GM21423 (cell line): ENCODE data around the gene PADI4.
"Not testable (repeated sequence)": the region's sequence is repeated elsewhere in the genome, so short reads cannot be mapped to it uniquely, and the experiment has no call there.

Experiments
- ATAC-seq: cut with Tn5 transposase; IDR thresholded peaks from one replicate; pipeline ENCODE4 v1.9.1; 2021; ENCODE audit warnings: mild to moderate bottlenecking, moderate library complexity; ENCODE audit not compliant: unreplicated experiment

The PADI4 gene

DNA sequence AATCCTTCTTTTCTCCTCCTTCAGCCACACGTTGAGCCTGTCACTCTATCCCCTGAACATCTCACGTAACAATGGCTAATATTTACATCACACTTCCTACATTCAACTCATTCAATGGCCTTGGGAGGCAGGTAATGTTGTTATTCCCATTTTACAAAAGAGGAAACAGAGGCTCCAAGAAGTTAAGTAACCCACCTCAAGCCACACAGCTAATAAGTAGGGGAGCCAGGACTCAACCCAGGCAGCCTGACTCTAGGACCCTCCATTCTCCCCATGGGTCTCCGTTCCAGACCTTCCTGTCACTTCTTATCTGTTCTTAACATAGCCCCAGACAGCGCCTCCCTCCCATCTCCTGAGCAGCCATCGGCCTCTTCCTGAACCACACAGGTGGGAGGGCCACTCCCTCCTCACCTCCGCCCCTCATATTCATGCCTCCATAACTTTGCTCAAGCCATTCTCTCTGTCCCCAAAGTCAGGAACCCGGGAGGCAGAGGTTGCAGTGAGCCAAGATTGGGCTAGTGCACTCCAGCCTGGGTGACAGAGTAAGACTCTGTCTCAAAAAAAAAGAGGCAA is 2.2 kb downstream of the PADI4 start:
- no peak for ATAC-seq

DNA sequence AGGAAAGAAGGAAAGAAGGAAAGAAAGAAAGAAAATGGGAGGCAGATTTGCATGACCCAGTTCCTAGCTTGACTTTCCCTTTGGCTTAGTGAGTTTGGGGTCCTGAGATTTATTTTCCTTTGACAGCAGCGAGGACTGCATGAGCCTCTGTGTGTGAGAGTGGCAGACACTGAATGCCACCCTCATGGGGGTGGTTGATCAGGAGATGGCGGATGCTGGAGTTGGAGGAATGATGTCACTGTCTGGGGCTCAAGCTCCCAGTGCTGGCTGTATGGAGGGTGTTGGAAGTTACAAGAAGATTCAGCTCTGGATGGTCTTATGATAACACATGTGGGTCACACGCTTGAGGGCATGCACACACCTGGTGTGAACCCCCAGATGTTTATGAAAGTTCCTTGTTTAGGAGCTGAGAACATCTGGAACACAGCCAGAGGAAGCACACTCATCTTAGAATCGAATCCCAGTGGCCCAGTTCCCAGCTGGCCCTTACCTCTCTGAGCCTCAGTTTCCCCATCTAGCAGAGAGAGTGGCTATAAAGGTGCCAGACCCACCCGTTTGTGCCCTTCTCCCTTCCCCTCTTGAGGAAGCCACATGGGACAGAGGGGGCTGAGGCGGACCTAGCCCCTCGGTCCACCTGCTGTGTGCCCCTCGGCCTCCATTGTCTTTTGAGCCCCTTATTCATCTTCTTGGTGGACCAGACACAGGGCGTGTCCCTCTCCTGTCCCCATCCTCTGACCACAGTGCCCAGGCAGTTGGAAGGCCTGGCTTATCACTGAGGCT is 5.7 kb downstream of the PADI4 start:
- no peak for ATAC-seq

DNA sequence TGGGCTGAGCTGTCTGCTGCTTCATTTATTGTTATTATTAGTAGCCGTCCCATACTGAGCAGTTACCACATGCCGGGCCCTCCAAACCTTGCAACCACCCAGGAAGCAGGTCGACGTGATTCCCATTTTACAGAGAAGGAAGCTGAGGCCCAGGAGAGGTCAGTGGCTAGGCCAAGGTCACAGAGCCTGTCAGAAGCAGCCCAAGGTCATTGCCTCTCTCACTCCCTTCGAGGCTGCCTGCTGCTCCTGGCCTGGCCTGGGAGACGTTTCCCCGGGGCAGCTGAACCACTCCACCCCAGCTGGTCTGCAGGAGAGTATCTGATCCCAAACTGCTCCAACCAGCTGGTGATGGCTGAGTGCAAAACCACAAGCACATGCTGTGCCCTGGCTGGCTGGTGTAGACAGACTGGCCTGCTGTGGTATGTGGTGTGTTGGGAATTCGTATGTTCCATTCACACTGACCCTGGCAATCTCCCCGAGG is 6.5 kb downstream of the PADI4 start:
- ATAC-seq = no peak

DNA sequence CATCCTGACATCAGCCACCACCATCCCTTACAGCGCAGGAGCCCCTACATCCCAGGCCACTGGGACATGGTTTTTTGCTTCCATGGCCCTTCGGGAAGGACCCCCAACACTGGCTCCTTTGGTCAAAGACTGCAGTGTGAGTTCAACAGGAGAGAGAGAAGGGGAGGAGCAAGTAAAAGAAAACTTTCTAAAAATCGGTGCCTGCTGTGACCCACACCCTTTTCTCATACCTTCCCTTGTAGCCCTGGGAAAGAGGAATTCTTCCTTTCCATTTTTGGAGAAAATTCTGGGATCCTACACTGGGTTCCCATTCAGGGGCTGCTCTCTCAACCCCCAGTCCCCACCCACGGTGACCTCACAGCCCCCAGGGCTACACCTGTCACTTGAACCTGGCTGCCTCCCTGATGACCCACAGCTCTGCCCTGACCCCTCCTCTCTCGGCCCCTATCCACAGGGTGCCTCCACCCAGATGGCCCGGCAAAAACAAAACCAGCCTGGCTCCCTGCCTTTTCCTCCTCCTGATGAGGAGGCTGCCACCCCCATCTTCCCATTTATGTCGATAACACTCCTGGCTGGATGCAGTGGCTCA is 7.6 kb downstream of the PADI4 start:
- ATAC-seq = no peak

DNA sequence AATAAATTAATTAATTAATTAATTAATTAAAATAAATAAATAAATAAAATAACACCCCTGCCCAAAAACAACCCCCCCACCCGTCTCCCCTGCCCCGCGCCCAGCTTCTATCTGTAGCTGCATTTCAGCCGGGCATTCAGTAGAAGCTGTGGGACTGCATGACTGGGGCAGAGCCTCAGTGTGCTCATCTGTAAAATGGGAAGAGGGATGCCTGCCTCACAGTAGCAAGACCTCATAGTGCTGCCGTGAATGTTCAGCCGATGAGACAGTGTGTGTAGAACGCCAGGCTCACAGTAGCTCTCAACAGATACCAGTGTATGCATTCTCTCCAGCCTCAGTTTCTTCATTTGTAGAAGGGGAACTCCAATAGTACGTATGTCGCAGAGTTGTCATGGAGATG is 8.7 kb downstream of the PADI4 start:
- ATAC-seq = no peak

DNA sequence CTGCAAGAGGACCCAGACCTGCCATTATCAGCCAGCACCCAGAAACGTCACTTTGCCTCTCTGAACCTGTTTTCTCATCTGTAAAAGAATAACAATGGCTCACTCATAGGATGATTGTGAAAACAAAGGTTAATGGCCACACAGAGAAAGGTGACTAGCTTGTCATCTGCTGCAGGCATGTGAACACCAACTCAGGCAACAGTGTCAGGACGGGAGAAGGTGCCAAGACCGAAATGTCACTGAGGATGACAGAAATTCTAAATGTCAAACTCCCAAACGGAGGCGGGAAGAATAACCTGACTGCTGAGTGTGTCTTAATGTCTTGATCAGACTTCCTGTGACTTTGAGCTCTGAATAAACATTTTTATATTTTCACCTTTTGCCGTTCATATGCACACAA is 10.3 kb downstream of the PADI4 start:
- ATAC-seq = no peak

DNA sequence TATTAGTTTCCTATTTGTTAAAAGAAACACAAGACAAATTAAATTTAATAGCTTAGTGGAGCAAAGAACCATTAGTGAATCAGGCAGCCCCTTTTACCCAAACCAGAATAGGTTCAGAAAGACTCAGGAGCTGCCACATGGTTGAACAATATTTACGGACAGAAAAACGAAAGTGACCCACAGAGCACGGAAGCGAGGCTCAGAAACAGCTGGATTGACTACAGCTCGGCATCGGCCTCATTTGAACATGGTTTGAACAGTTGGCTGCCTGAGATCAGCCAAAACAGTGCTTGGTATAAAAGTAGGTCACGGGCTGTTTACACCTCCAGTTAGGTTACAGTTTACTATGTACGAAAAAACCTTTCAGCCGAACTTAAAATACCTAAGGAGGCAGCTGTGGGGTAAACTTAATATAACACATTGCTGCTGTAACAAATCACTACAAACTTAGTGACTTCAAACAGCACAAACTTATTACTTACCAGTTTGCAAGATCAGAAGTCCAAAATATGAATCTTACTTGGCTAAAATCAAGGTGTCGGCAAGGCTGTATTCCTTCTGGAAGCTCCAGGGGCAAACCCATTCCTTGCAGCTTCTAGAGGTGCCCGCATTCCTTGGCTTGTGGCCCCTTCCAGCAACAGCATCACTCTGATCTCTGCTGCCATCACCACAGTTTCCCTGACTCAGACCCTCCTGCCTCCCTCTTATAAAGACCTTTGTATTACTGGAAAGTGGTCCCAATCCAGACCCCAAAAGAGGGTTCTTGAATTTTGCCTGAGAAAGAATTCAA is 11.8 kb downstream of the PADI4 start:
- ATAC-seq = no peak

DNA sequence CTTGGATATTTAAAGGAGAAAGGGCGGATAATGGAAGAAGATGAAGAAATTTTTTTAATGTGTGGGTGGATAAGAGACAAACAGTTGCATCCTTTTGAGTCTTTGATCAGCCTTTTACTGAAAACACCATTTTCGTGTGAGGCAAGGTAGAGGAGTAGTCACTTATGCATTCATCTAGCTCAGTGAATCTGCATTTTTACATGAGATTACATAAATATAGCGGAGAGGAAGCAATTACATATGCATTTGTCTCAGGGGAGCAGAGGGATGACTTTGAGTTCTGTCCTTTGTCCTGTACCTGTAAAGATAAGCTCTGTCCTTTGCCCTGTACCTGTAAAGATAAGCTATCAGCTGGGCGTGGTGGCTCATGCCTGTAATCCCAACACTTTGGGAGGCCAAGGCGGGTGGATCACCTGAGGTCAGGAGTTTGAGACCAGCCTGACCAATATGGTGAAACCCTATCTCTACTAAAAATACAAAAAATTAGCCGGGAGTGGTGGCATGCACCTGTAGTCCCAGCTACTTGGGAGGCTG is 13.9 kb downstream of the PADI4 start:
- ATAC-seq = not testable (repeated sequence)

DNA sequence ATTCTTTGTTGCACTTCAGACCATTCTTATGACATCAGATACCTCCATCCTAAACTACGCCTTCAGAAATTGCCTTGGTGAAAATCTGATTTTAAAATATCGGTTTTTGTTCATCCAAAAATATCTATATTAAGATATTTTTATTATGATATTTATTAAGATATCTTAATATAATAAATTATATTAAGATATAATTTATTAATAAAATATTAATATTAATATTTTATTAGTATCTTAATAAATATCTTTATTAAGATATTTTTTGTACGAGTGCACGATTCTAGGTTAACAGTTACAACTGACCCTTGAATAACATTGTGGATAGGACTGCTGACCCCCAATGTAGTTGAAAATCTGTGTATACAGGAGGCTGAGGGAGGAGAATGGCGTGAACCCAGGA is 20.9 kb downstream of the PADI4 start:
- ATAC-seq = no peak

DNA sequence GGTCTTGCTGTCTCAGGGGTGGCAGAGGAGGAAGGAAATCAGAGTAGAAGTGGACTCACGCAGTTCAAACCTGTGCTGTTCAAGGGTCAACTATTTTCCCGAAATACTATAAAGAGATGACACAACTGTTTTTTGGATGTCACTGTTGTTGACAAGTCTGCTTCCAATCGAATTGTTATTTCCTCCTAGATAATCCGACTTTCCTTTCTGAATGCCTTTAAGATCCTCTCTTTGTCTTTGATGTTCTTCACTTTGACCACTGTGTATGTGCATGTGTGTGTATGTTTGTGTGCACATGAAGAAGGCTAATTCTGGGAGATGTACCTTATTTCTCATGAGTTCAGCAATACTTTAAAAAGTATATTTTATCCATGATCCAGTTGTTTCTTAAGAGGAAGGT is 21.6 kb downstream of the PADI4 start:
- ATAC-seq = no peak

DNA sequence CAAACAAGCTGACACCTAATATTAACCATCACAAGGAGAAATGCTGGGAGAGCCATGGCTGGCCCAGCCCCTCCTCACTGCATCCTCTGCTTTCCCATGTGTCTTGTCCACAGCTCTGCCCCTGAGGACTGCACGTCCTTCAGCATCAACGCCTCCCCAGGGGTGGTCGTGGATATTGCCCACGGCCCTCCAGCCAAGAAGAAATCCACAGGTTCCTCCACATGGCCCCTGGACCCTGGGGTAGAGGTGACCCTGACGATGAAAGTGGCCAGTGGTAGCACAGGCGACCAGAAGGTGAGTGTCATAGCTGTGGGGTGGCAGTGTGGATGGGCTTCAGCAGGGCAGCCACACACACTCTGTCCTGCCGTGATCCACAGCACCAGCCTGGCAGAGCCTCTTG is 22.9 kb downstream of the PADI4 start:
- ATAC-seq = no peak

DNA sequence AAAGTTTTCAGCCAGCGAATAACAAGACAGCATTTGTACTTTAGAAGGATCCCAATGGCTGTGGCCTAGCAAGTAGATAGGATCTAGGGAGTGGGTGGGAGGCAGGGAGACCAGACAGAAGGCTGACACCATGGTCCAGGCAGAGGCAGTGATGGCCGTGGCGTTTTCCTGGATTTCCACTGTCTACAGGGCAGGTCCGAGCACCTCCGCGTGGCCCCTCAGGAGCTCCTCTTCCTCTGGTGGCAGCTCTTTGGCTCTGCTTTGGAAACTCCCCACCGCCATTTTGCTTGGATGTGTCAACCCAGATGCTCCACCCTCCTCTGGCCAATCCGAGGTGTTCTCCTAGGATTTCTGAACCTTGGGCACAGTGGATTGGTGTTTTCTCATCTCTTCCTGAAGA is 25.1 kb downstream of the PADI4 start:
- ATAC-seq = no peak

DNA sequence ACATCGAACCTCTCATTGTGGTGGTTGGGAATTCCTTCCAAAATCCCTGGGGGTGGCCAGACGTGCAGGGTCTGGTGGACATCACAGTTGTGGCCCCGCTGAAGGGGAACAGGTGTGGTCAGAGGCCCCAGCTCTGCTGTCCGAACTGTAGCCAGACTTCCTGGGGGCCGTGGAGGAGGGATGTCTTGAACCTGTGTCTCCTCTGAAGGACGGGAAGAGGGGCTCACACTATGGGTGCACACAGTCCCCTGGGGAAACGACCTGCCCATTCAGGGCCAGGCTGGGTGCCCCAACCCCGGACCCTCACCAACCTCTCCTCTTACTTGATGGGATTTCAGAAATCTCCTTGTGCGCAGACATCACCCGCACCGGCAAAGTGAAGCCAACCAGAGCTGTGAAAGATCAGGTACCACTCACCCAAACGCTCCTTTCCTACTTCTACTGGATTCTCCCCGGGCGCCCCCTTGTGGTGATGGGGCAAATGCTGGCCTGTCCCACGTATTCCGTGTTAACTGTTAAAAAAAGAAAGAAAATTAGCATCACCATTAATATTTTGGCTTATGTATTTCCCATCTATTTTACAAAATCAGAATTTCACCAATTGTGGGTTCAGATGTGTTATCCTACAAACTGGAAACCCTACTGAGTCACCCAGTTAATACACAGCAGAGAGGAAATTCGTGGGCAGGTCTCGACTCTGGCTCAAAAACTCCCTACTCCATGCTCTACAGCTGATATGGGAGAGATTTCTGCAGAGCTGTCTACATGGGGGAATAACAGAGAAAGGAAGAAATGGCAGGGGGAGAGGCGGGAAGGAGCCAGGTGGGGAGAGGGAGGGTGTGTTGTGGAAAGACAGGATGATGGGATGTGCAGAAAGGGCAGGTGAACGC is 28.1 kb downstream of the PADI4 start:
- no peak for ATAC-seq

DNA sequence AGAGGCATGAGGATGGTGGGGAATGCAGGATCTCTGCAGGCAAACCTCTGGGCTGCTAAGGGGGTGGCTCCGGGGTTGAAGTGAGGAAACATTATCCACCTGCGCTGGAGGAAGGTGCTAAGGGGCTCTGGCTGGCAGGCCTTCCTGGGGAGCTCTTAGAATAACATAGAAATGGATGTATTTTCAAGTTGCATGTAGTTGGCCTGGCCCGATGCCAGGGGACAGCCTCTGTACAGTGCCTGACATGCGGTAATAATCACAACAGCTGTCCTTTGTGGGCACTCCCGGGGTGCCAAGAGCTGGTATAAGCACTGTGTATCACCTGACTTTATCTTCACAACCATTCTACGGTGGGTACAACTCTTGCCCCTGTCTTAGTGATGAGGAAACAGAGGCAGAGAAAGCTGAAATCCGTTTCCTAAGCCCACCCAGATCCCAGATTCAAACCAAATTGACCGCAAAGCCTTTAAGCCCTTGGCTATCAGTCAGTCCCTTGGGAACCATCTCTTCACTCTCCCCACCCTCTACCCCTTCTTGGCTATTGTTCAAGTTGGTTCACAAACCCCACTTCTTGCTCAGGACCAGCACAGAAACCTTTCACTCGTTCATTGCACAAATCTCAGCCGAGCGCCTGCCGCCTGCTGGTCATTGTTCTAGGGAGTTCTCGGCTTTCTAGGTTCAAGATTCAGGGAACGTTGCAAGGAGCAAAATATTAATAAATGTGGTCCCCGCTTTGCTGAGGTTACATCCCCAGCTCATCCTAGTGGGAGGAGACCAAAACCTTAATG is 30.9 kb downstream of the PADI4 start:
- no peak for ATAC-seq

DNA sequence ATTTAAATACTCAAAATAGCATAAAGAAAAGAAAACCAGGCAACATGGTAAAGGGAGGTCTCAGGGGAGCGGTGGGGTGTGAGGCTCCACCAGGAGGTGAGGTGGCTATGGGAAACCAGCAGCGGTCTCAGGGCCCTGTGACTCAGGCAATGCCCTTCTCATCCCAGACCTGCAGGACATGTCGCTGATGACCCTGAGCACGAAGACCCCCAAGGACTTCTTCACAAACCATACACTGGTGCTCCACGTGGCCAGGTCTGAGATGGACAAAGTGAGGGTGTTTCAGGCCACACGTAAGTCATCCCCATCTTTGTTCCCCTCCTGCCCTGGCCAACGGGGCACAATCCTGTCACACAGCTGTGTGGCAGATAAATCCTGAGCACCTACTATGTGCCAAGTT is 31.5 kb downstream of the PADI4 start:
- no peak for ATAC-seq

DNA sequence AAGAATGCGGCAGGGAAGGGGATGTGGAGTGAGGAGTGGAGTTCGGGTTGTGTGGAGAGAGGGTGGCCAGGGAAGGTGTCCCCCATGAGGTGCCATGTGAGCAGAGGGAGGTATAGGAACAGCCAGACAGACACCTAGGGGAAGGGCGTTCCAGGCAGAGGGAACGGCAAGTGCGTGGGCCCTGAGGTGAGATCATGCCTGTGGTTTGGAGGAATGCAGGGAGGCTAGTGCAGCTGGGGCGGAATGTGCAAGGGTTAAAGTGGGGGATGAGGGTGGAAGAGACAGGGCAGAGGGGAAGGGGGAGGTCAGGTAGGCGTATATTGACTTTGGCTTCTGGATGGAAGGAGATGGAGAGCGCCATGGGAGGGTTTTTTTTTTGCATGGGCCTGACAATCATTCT is 32.4 kb downstream of the PADI4 start:
- no peak for ATAC-seq

DNA sequence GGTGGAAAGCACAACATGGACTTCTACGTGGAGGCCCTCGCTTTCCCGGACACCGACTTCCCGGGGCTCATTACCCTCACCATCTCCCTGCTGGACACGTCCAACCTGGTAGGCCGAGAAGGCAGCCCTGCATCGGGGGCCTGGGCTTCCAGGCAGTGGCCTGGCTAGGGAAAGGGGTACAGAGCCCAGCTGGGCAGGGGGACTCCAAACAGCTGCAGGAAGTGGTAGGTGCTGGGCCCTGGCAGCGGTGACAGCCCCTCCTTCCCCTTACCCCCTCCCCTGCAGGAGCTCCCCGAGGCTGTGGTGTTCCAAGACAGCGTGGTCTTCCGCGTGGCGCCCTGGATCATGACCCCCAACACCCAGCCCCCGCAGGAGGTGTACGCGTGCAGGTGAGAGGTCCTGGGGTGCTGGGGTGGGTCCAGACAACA is 34.0 kb downstream of the PADI4 start:
- no peak for ATAC-seq

DNA sequence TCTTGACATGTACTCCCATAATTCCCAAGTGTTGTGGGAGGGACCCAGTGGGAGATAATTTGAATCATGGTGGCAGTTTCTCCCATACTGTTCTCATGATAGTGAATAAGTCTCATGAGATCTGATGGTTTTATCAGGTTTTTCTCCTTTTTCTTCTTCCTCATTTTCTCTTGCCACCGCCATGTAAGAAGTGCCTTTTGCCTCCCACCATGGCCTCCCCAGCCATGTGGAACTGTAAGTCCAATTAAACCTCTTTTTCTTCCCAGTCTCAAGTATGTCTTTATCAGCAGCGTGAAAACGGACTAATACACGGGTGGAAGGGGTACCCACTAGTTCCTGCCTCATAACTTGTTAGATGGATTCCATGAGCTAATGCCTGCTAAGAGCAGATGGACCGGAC is 37.5 kb downstream of the PADI4 start:
- ATAC-seq = not testable (repeated sequence)

DNA sequence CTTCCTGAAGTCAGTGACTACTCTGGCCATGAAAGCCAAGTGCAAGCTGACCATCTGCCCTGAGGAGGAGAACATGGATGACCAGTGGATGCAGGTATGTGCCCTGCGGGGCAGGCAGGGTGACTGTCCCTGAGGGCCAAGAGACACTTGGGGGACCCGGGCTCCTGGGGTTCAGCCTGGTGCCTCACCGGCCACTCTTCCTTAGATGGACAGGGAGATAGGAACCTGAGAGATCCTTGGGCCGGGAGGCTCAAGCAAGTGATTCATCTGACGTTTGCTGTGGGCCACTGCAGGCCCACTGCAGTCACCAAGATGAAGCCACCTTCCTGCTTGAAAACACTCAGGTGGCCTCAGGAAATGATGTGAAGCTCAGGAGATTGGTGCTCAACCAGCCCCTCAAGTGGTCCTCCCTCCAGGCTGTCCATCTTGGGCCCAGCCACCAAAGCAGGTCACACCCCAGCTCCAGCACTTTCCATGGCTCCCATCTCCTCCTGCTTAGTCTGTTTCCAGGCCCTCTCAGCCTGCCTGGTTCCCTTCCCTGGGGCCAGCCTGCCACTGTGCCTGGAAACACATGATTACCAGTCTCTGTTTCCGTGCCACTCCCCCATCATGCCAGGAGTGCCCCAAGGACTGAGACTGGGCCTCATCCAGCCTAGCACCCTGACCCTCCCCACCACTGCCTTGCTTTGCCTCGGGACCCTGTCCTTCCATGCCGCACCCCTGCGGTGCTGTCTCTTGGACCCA is 38.2 kb downstream of the PADI4 start:
- ATAC-seq = no peak
